Hippocampal formation (tissue), 2 donors: Measurements from ENCODE around the gene STX18.
"Not testable (repeated sequence)": the region's sequence is repeated elsewhere in the genome, so short reads cannot be mapped to it uniquely, and the experiment has no call there.

Experiments
- DNase-seq, 2 donors: peaks; one replicate each; lab custom pipeline; 2025; lab: John Stamatoyannopoulos, UW

The STX18 gene

GRCh38 chr4:4541661-4542570, at the start of gene STX18:
Gene STX18 (minus strand): TSS chr4:4542048. CDS start chr4:4541964, 84 bp downstream.
- peak; percentile 72 to 78 for DNase-seq

GRCh38 chr4:4591071-4591470, 49.2 kb upstream of the STX18 start:
- DNase-seq: no peak

GRCh38 chr4:4590546-4590945, 48.7 kb upstream of the STX18 start:
- DNase-seq: no peak

- no peak for DNase-seq
Observed at GRCh38 chr4:4585012-4585670, 43.3 kb upstream of the STX18 start.

GRCh38 chr4:4583606-4584005, 41.8 kb upstream of the STX18 start:
- DNase-seq: no peak

GRCh38 chr4:4582653-4583052, 40.8 kb upstream of the STX18 start:
- no peak for DNase-seq

- DNase-seq: no peak
Observed at GRCh38 chr4:4580494-4580893, 38.6 kb upstream of the STX18 start.

GRCh38 chr4:4578981-4579380, 37.1 kb upstream of the STX18 start:
- DNase-seq: no peak

GRCh38 chr4:4577359-4577875, 35.6 kb upstream of the STX18 start:
- DNase-seq: no peak

GRCh38 chr4:4575284-4576211, 33.7 kb upstream of the STX18 start:
- peak; percentile 10 to 46 for DNase-seq

GRCh38 chr4:4574792-4575191, 32.9 kb upstream of the STX18 start:
- DNase-seq: no peak

- no peak for DNase-seq
Observed at GRCh38 chr4:4574052-4574451, 32.2 kb upstream of the STX18 start.

GRCh38 chr4:4572821-4573220, 31.0 kb upstream of the STX18 start:
- DNase-seq: no peak

GRCh38 chr4:4569861-4570260, 28.0 kb upstream of the STX18 start:
- not testable (repeated sequence) for DNase-seq

GRCh38 chr4:4568806-4569427, 27.1 kb upstream of the STX18 start:
- no peak for DNase-seq

GRCh38 chr4:4566359-4566758, 24.5 kb upstream of the STX18 start:
- not testable (repeated sequence) for DNase-seq

GRCh38 chr4:4564522-4564921, 22.7 kb upstream of the STX18 start:
- DNase-seq: no peak

- DNase-seq: peak in 1 of 2 donors; percentile 11
Observed at GRCh38 chr4:4560642-4561041, 18.8 kb upstream of the STX18 start.

GRCh38 chr4:4560136-4560535, 18.3 kb upstream of the STX18 start:
- no peak for DNase-seq

- no peak for DNase-seq
Observed at GRCh38 chr4:4559596-4559995, 17.7 kb upstream of the STX18 start.

GRCh38 chr4:4558881-4559280, 17.0 kb upstream of the STX18 start:
- DNase-seq: no peak
